NCI-H345 (cell line): ENCODE data around the gene KCNH3.
A peak's percentile ranks its signal among the peaks of the same experiment; 100 is the strongest.

Source experiments
- DNase-seq: peaks from one replicate; lab custom pipeline; 2025; lab: John Stamatoyannopoulos, UW

Gene KCNH3

DNA sequence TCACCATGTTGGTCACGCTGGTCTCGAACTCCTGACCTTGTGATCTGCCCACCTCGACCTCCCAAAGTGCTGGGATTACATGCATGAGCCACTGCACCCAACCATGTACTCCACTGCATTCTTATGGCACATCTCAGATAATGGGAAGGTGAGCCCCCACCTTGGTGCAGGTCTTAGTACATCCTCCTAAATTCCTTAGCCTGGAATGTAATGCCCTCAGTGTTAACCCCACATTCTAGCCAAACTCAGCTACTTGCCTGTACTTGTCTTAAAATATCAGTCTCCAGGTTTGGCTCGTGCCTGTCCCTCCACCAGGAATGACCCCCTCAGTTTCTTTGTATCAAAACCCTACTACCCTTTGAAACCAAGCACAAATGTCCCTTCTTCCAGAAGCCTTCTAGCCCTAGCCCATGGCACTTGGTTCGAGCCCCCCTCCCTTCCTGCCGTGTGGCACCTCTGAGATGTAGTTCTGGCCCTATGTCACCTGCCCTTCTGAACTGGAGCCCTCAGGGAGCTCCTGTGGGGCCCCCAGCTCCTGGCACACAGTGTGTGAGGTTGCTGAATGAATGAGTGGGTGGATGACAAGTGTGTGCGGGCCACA is 8.4 kb downstream of the KCNH3 start:
- DNase-seq, result no peak

DNA sequence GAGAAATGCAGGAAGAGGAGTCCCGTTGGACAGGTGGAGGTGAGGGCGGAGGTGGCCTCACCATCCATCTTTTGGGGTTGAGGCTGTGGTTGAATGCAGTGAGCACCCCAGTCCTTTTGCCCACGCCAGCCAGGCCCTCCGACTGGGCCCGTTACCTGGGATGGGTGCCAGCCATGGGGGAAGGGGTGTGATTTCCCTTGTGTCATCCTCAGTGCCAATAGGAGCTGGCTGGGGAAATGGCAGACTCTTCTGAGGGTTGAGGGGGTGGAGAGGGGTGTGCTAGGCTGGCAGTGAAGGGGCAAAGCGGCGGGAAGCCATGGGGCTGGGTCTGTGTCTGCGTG is 9.6 kb downstream of the KCNH3 start:
- DNase-seq, result no peak

DNA sequence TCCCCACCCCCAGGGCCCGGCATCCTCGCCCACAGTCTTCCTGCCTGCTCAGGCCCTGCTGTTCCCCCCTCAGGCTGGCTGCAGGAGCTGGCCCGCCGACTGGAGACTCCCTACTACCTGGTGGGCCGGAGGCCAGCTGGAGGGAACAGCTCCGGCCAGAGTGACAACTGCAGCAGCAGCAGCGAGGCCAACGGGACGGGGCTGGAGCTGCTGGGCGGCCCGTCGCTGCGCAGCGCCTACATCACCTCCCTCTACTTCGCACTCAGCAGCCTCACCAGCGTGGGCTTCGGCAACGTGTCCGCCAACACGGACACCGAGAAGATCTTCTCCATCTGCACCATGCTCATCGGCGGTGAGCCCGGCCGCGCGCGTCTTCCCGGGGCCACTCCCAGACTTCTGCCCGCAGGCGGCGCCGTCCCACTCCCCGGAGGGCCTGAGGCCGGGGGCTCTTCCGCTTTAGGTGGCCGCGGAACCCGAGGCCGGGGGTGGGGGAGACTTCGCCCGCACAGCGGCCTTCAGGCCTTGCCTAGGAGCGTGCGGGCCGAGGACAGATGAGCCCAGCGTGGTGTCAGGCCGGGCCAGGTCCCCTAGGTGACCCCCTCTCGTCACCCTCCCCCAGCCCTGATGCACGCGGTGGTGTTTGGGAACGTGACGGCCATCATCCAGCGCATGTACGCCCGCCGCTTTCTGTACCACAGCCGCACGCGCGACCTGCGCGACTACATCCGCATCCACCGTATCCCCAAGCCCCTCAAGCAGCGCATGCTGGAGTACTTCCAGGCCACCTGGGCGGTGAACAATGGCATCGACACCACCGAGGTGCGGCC is 10.2 kb downstream of the KCNH3 start:
- DNase-seq, result no peak

DNA sequence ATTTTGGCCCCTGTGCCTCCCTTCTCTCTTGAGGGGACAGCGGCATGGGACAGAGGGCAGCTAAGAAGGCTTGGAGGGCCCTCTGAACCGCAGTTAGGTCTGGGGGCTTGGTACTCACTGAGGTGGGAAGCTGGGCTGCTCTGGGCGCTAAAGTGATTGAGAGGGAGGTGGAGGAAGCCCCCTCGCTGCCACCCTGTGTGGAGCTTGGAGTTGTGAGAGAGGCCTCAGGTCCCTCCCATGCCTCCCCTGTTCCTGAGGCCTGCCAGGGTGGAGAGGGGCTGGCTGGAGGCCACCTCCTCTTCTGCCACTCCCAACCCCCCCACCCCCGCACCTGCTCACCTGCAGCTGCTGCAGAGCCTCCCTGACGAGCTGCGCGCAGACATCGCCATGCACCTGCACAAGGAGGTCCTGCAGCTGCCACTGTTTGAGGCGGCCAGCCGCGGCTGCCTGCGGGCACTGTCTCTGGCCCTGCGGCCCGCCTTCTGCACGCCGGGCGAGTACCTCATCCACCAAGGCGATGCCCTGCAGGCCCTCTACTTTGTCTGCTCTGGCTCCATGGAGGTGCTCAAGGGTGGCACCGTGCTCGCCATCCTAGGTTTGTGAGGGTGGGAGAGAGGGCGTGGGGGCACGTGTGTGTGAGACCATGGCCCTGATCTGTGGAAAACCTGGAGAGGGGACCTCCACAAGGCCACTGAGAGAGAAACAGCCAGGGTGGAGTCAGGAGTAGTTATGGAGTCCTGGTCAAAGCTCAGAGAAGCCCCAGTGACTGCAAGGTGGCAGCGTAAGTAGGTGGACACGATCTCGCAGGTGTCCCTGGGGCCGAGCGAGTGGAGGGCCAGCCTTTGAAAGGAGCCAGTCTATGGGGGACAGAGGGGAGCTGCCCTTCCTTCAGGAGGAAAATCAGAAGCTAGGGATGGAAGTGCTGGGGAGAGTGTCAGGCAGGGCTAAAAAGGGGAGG is 11.2 kb downstream of the KCNH3 start:
- peak; percentile 51 for DNase-seq

DNA sequence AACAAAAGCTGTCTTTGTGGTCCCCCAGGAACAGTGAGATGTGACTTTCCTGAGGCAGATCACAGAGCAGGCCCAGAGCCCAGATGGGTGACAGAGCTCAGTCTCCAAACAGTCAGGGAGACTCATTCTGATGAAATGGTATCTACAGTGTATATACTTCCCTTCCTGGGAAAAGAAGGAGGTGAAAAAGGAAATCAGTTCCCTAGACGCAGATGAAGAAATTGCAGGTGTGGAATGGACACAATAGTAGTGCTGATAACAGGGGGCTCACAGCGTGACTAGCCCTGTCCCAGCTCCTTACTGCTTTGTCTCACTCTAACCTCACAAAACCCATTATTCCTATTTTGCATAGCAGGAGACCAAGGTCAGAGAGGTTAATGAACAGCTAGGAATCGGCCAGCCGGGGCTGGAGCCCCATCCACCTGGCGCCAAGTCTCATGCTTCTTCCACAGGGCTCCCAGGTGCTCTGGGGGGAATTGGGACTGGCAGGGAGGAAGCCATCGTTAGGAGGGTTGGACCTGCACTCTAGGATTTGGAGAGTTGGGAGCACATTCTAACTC is 11.9 kb downstream of the KCNH3 start:
- DNase-seq, result no peak

DNA sequence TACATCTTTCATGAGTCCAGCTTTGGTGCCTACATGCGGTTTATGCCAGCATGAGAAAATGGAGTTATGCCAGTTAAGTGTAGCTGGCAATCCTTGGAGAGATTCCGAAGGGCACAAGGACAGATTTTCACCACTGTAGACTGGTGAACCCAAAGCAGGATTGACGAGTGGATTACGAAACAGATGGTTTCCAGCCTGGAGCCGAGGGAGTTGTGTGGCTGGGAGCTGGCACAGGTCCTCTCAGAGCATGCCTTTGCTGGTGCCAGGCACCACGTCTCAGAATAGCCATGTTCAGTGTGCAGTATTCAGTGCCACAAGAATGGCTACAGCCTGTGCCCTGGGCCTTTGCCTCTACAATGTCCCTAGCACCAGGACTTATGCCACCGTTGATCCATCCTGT is 13.2 kb downstream of the KCNH3 start:
- no peak for DNase-seq

DNA sequence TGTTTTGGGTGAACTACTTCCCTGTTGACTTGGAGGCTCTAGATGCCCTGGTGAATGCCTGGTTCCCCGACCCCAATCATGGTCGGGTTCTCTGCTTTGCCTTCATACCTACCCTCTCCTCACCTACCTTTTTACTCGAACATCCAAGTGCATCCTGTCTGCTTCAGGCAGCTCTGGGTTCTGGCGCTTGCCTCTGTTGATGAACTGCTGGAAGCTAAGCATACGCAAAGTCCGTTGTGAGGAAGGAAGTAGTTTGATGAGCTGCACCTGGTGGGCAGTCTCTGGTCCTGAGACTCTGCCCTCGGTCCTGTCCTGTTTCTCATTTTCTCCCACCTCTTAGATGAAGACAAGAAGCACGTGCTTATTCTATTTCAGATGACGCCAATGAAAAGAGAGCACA is 13.6 kb downstream of the KCNH3 start:
- DNase-seq, result no peak

DNA sequence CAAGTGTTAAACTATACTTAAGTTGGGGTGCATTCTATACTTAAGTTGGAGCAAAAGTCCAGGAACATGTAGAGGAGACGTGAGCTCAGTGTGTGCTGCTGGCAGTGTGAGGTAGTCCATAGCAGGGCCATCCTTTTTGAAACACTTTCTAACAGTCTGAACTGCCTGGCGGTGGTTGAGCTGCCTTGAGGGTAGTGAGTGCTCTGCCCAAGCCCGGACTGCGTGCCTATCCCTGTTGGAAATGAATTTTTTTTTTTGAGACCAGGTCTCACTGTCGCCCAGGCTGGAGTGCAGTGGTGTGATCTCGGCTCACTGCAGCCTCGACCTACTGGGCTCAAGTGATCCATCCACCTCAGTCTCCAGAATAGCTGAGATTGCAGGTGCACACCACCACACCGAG is 14.1 kb downstream of the KCNH3 start:
- DNase-seq, result no peak

DNA sequence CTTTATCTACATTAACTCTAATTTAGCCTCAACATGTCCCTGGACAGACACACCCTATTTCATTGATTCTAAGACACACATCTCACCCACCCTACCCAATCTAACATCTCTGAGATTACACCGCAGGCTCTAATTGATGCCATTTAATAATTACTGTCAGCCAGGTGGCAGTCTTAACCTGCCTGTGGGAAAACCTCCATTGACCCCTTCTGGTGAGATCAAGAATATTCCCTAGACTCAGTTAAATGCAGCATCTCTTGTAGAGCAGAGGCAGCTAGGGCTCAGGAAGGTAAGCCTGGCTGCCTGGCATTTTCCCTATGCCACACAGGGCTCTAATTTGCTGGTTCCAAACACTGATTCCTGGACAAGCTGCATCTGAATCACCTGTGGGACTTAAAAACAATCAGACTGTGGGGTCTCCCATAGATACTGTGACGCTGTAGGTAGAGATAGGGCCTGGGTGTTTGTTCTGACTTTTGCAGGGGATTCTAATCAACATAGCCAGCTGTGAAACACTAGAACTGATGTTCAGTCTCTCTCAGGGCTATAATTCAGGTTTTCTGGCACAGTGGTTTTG is 14.8 kb downstream of the KCNH3 start:
- no peak for DNase-seq

DNA sequence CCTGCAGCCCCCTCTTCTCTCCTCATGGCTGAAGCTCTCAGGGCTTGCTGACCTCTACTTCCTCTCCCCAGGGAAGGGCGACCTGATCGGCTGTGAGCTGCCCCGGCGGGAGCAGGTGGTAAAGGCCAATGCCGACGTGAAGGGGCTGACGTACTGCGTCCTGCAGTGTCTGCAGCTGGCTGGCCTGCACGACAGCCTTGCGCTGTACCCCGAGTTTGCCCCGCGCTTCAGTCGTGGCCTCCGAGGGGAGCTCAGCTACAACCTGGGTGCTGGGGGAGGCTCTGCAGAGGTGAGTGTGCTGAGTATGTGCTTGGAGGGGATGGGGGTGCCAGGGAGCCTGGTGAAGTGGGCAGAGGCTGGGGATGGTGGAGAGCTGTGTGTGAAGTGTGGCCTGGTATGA is 15.4 kb downstream of the KCNH3 start:
- DNase-seq, result no peak

DNA sequence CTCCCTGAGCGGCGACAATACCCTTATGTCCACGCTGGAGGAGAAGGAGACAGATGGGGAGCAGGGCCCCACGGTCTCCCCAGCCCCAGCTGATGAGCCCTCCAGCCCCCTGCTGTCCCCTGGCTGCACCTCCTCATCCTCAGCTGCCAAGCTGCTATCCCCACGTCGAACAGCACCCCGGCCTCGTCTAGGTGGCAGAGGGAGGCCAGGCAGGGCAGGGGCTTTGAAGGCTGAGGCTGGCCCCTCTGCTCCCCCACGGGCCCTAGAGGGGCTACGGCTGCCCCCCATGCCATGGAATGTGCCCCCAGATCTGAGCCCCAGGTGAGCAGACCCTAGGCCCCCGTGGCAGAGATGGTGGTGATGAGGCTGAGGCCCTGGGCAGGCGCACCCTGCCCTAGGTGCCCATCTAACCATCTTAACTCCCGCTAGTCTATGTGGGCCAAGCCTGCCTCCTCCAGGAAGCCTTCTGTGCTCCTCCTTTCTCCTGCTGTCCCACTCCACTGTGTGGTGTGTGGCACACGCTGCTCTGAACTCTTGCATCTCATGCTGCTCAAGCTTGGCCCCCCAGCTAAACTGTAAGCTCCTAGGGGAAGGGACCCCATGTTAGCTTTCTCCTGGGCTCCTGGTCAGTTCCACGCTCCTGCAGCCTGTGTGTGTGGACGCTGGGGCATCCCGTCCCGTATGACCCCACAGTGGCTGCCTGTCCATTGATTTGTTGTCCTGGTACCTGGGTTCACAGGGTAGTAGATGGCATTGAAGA is 17.0 kb downstream of the KCNH3 start:
- DNase-seq, result no peak

DNA sequence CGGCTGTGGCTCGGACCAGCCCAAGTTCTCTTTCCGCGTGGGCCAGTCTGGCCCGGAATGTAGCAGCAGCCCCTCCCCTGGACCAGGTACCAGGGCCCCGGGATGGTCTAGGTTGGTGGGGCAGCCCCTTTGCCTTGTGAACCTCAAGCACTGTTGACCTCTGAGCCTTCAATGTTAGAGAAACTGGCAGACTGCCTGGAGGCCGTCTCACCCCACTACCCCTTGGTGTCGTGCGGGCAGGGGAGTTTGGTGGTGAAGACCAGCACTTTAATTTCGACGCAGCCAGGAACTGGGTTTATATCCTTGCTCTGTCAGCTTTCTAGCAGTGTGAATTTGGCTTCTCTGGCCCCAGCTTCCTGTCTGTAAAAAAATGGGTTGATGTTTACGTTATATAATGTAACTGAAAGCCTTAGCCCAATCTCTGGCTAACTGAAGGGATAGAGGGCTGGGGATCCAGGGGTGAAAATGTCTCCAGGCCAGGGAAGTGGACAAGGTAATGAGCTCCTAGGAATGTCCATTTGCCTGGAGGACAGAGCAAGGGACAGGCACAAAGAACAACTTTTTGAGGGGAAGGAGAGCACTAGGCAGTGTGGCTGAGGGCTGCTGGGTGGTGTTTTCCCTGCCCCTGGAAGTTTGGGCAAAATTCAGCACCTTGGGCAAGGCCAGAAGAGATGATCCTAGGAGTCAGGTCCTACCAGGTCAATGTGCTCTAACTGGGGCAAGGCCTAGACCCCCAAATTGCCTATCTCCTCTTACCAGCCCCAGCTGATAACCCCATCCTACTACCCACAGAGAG is 17.8 kb downstream of the KCNH3 start:
- no peak for DNase-seq

DNA sequence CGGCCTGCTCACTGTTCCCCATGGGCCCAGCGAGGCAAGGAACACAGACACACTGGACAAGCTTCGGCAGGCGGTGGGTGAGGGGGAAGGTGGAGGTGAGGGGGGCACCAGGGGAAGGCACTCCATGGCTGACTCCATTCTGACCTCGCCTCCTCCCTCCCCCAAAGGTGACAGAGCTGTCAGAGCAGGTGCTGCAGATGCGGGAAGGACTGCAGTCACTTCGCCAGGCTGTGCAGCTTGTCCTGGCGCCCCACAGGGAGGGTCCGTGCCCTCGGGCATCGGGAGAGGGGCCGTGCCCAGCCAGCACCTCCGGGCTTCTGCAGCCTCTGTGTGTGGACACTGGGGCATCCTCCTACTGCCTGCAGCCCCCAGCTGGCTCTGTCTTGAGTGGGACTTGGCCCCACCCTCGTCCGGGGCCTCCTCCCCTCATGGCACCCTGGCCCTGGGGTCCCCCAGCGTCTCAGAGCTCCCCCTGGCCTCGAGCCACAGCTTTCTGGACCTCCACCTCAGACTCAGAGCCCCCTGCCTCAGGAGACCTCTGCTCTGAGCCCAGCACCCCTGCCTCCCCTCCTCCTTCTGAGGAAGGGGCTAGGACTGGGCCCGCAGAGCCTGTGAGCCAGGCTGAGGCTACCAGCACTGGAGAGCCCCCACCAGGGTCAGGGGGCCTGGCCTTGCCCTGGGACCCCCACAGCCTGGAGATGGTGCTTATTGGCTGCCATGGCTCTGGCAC is 18.5 kb downstream of the KCNH3 start:
- DNase-seq, result no peak

DNA sequence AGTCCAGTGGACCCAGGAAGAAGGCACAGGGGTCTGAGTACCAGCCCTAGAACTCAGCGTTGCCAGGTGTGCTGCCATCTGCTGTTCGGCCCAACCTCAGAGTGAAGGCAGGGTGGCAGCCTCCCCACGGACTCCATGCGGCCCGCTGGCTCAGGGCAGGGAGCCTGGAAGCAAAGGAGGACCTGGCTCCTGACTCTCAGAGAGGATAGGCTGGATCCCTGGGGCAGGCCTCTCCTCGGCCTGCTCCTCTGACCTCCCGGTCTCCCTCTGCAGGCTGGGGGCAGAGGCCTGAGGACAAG is 19.0 kb downstream of the KCNH3 start:
- DNase-seq, result no peak

DNA sequence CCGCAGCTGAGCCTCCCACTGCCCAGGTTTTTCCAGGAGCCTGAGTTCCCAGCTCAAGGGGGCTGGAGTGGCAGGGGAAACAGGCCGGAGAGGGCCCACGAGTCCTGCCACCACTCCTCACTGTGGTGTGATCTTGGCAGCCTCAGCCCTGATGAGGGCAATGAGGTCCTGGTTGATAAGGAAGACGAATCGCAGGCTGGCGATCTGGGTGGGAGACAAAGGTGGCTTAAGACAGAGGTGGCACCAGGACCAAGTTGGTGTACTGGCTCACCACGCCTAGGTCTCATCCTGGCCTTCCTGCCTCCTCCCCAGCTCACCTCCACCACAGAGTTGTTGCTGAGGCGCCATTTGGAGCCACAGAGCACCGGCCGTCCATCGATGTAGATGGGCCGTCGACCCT is 19.7 kb downstream of the KCNH3 start:
- DNase-seq, result no peak

DNA sequence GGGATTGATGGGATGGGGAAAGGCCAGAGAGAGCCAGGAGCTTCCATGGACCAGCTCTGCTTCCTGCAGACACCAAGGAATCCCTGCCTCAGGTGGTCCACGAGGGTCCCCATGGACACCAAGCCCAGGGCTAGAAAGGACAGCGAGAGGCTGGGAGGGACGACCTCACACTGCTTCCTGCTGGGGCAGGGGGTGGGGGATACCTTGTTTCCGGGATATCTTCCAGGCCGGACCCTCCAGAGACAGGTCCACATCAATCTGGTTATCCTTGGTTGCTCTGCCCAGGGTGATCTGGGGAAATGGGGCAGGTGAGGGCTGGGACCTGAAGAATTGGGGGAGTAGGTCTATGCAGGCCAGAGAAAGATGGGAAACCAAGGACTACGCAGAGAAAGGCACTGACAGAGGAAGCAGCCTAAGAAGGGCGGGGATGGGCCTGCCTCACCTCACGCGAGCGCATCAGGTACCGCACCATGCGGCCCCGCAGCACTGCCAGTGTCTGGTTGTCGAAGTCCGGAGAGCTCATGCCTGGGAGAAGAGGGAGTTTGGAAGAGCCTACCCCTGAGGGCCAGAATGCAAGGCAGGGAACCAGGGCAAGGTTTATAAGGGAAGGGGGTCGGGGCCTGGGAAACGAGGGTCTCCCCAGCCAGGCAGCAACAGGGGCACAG is 20.3 kb downstream of the KCNH3 start:
- no peak for DNase-seq

DNA sequence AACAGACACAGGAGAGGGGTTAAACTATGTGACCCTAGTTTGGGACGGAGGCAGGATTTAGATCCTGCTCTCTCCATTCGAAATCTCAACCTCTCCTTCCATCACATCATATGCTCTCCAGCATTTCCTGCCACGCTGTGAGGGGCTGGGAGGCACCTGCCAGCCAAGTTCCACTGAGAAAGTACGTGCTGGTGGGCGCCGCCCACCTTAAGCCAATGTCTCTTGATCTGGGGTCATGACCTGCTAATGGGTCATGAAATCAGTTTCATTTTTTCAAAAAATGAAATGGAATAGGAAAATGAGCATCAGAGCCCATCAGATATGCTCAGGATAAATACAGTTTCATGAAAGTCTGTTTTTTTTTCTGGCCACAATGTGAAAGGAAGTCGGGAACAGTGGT is 21.9 kb downstream of the KCNH3 start:
- no peak for DNase-seq

DNA sequence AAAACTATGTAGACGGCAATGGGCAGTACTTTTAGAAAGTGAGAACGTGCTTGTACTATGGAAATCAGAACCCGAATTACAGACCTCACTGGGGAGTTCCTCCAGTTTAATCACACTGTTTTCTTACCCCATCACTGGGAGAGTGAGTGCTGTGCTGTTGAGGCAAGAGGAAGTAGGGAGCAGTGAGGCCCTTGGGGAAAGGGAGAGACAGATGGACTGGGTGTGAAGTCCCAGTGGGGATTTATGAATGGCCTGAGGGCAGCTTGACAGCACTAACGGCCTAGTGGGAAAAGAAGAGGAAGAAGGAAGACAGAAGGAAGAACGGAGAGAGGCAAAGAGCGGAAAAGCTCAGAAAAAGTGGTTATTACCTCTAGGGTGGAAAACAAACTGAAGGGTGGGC is 23.4 kb downstream of the KCNH3 start:
- DNase-seq, result no peak

DNA sequence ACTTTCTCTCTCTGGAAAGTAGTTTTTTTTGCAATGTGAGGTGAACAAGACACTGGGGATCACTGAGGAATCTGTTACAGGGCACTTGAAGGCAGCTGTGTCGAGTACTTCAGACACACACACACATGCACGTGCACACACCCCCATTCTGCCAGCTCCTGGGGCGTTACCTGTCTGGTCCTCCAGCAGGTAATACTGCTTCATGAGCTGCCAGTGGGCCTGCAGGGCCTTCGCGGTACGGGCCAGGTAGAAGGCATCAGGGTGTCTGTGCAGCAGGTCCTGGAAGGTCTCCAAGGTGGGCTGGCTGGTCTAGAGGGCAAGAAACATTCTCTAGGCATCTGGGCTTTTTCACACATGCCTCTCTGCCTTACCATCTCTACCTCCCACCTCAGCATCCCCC is 24.0 kb downstream of the KCNH3 start:
- DNase-seq, result no peak
